CMK (cell line): ENCODE measurements around the gene DIAPH2.
"Not testable (repeated sequence)": the region's sequence is repeated elsewhere in the genome, so short reads cannot be mapped to it uniquely, and the experiment has no call there.

Source experiments
- DNase-seq: peaks from one replicate; pipeline ENCODE4 v3.0.0-alpha.2; 2010; ENCODE audit warnings: low read depth

DIAPH2 gene

DNA sequence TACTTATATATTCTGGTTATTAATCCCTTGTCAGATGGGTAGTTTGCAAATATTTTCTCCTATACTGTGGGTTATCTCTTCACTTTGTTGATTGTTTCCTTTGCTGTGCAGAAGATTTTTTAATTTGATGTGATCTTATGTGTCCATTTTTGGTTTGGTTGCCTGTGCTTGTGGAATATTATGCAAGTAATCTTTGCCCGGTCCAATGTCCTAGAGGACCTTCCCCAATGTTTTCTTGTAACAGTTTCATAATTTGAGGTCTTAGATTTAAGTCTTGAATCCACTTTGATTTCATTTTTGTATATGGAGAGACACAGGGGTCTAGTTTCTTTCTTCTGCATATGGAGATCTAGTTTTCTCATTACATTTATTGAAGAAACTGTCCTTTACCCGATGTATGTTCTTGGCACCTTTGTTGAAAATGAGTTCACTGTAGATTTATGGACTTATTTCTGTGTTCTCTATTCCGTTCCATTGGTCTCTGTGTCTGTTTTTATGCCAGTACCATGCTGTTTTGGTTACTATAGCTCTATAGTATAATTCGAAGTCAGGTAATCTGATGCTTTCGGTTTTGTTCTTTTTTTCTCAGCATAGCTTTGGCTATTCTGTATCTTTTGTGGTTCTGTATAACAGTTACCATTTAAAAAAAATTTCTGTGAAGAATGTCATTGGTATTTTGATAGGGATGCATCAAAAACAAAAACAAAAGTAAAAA, 34.7 kb downstream of the DIAPH2 start:
- DNase-seq, result no peak

- no peak for DNase-seq
Measured at GRCh38 chrX:96721354-96721753, 36.7 kb downstream of the DIAPH2 start.

- no peak for DNase-seq
Measured at GRCh38 chrX:96722781-96723180, 38.1 kb downstream of the DIAPH2 start.

DNA sequence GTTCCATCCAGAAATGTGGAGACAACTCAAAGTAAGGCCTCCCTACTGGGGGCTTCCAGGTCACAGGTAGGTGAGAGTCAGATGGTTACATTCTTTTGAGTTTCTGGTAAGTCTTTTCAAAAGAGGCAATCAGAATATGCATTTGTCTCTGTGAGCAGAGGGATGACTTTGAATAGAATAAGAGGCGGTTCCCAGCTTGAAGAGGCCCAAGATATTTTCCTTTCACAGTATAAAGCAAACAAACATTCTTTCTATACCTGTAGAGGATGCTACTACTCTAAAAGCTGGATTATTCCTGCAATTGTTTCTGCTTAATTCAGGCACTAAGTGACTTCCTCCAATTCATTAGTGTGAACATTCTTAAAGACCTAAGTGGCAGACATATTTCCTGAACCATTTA, 44.4 kb downstream of the DIAPH2 start:
- DNase-seq, result no peak

GRCh38 chrX:96729868-96730643, 45.4 kb downstream of the DIAPH2 start:
- DNase-seq, result no peak

DNA sequence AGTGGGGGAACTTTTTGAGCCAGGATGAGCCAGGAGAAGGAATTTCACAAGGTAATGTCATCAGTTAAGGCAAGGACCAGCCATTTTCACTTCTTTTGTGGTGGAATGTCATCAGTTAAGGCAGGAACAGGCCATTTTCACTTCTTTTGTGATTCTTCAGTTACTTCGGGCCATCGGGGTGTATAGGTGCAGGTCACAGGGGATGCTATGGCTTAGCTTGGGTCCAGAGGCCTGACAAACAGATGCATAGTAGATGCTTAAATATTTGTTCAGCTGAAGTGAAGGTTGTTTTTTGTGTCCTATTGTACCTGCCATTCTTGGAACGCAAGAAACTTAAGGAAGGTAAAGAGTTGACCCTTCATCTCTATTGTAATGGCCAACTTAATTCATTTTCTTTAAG, 46.4 kb downstream of the DIAPH2 start:
- DNase-seq, result not testable (repeated sequence)

GRCh38 chrX:96743367-96744073, 58.9 kb downstream of the DIAPH2 start:
- no peak for DNase-seq

DNA sequence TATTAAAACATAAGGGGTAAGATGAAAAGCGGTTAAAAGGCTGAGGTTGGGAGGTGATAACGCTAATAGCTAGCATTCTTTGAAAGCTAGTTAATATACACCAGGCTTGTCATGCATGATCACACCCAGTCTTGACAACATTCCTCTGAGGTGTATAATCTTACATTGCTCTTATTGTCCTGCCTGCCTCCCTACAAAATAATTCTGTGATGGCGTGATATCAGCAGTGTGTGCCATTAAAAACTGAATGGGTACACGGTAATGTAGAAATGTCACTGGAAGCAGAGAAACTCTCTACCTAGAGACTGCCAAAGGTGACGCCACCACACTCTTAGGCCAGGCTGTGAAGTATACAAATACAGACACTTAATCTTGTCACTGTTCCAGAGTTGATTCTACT, 68.1 kb downstream of the DIAPH2 start:
- no peak for DNase-seq

DNA sequence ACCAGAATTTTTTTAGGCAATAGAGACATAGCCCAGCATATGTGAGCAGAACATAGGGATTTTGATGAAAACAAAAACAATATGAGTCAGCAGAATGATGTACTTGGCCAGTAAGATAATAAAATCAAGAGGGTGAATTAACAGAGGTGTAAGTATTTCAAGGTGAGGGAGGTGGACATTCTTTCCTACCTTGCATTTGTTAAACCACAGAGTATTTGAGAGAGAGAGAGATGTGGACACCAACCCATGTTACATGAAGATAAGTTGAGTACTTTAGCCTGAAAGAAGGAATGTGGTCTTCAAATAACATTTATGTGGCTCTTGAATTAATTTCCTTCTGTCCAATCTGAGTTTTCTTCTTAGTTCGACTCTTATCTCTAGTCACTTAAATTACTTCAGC, 68.6 kb downstream of the DIAPH2 start:
- DNase-seq, result no peak

- no peak for DNase-seq
Measured at GRCh38 chrX:96756491-96756890, 71.8 kb downstream of the DIAPH2 start.

GRCh38 chrX:96761566-96761965, 76.9 kb downstream of the DIAPH2 start:
- DNase-seq, result no peak

DNA sequence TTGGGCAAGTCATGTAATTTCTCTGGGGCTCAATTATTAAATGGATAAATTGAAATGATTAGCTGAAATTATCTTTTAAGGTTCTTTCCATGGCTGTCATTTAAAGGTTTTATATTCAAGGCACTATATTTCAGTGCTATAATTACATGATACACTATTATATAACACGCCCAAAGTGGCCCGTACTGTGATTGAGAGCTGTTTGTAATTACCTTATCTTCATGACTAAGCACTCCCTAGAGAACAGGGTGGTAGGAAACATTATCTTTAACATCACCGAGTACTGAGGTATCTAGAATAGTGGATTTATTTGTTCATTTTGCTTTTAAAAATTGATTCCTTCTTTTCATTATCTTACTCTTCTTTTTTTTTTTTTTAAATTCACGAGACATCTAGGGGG, 79.0 kb downstream of the DIAPH2 start:
- DNase-seq, result no peak

- DNase-seq, result no peak
Measured at GRCh38 chrX:96764864-96765263, 80.2 kb downstream of the DIAPH2 start.

DNA sequence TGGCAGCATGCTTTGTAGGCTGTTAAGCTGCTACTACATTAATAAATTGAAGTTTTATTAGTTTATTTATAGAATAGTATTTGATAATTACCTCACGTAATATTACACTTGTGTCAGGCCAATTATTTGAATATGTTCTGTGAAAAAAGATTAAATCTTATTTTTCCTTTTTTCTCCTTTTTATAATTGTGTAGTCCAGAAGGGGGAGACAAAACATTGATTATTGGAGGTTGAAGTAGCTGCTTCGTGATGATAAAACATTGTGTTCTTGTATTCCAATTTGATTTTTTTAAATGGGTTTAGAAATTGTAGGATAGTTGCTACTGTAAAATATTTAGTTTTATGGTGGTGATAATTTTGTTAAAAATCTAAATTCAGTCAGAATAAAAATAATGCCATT, 85.7 kb downstream of the DIAPH2 start:
- no peak for DNase-seq

GRCh38 chrX:96771486-96771885, 86.8 kb downstream of the DIAPH2 start:
- DNase-seq, result no peak

- DNase-seq, result no peak
Measured at GRCh38 chrX:96774116-96774515, 89.5 kb downstream of the DIAPH2 start.

- DNase-seq, result no peak
Measured at GRCh38 chrX:96776966-96777365, 92.3 kb downstream of the DIAPH2 start.

GRCh38 chrX:96791559-96791958, 106.9 kb downstream of the DIAPH2 start:
- no peak for DNase-seq

DNA sequence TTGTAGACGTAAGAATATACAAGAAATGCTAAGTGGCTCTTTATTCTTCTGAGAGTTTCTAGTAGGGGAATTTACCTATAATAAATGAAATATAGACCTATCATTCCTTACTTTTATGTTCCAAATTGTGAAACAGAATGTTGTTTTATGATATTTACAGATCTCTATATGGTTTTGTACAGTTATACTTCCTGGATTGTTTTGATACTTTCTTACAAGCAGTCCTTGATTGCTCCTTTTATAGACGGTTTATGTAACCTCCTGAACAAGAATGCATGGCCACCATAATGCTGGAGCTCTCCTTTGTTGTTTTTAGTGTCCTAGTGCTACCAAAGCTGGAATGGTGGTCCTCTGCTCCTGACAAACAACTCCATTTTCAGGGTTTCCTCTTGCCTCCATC, 107.4 kb downstream of the DIAPH2 start:
- DNase-seq, result no peak

DNA sequence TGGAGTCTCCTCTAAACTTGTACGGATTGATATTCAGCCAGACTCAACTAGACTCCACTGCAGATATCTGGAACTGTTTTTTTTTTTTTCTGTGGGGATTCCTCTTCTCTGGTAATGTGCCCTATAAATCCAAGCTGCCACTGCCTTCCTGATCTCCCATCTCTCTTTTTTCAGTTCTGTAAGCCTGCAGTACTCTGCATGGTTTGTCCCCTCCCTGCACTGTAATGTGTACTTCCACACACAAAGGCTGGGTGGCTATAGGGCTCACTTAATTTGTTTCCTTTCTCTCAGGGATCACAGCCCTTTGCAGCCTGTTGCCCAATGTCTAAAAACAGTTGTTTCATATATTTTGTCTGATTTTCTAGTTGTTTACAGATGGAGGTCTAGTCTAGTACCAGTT, 114.3 kb downstream of the DIAPH2 start:
- no peak for DNase-seq

GRCh38 chrX:96807318-96807717, 122.7 kb downstream of the DIAPH2 start:
- no peak for DNase-seq

DNA sequence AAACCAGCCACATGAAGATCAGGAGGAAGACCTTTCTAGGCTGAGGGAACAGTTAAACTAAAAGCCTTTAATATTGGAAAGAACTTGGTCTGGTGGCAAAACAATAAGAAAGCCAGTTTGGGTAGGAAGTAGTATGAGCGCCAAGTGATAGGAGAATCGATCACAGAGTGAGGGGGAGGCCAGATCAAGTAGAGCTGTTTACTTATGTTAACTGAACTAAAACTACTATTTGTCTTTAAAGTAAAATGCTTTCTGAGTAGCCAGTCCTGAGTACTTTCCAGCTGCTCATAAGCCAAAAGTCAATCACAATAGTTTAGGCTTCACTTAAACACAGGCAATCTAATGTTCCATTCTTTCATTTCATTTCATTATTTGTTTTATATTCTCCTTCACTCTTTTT, 136.3 kb downstream of the DIAPH2 start:
- DNase-seq, result no peak

GRCh38 chrX:96824166-96824565, 139.5 kb downstream of the DIAPH2 start:
- no peak for DNase-seq
